Medulla oblongata (tissue), 1 donor: ENCODE measurements around the gene ACTG1.

Experiments
- DNase-seq: peaks from one replicate; pipeline ENCODE4 v3.0.0-alpha.2; 2015; ENCODE audit errors: extremely low spot score

ACTG1 gene

DNA sequence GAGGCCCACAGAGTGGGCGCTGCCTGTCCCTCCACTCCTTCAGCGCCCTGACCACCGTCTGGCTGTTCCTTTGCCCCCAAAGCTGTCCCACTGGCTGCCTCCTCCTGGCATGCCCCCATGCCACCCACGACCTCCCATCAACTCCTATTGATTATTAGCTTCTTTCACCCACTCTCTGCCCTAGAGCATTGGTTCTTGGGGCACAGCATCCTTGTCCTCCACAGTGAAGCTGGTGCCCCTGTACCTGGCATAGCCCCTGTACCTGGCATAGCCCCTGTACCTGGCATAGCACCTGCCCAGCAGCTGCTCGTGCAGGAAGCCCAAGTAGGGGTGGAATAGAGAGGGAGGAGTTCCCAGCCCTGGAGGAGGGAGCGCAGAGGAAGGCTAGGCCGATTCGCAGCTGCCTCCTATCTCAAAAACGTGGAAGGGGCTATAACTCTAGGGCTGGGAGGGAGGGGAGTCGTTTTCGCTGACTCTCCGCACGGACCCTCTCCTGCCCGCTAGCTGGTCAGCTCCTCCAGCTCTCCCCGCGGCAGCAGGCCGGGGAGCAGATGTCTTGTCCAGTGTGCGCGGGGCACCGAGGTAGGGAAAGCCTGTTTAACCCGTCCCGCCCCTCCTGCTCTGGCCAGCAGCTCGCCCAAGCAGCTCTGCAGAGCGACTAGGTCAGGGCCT lies 5.7 kb upstream of the ACTG1 start:
- DNase-seq: no peak

DNA sequence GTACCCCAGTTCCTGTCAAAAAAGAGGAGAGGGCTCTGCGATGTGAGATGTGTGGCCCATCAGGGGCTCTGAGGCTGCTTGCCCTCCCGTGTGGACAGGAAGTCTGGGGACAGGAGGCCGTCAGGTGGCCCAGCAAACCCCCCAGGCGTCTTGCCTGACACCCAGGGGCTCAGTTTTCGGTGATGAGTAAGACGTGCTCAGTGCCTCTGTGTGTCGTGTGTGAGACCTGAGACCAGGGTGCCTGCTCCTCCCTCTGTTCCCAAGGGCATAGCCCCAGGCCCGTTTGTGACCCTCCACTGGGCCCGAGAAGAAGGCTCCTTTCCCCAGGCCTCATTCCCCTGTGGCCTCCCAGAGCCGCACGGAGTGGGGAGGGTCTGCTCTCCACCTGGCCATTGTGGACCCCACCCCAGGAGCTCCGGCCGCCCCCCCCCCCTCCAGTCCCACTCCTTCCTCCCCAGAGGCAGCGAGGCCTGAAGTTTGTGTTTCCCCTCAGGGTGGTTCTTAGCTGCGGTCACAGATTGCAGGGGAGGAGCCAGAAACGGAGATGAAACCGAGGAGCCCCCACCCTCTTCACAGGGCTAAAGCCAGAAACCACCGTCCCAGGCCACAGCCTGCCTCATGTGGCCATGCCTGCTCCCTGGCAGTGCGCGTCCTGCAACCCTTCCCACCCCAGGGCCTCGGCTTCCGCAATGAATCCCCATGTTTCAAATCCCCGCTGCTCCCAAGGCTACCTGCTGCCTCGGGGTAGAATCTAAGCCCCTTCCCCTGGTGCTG lies 4.9 kb upstream of the ACTG1 start:
- DNase-seq: no peak

DNA sequence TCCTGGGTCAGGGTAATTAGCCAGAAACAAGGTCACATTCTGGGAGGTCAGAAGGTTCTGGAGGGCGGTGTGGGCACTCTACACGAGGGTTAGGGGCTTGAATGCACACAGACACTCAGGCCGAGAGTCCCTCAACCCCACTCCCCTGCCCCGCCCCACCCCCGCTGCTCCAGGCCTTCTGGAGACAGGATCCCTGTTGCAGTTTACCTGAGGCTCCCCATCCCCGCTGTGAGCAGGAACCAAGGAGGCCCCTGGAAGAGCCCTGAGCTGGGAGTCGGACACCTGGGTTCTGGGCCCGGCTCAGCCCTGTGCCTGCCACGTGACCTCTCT lies 4.4 kb upstream of the ACTG1 start:
- no peak for DNase-seq

DNA sequence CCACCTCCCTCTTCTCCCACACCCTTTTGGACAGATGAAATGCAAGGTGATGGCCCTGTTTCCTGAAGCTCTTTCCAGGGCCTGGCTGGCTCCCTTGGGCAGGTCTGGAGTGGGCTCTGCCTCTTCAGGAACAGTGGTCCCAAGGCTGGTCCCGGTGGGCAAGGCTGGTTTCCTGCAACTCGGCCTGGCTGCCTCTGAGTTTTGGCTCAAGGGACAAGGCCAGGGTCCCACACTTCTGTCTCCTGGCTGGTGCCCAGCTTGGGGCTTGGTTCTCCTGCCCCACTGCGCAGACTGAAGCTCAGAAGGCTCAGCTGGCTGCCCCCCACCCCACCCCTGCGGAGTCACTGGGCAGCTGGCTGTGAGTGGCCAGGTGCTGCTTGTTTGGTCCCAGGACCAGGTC lies 3.8 kb upstream of the ACTG1 start:
- no peak for DNase-seq

- DNase-seq: no peak
Measured at GRCh38 chr17:81515530-81516041, 3.0 kb upstream of the ACTG1 start.

GRCh38 chr17:81514739-81515529 lies 2.3 kb upstream of the ACTG1 start:
- DNase-seq: peak; percentile 58

- DNase-seq: no peak
Measured at GRCh38 chr17:81514489-81514738, 1.8 kb upstream of the ACTG1 start.

DNA sequence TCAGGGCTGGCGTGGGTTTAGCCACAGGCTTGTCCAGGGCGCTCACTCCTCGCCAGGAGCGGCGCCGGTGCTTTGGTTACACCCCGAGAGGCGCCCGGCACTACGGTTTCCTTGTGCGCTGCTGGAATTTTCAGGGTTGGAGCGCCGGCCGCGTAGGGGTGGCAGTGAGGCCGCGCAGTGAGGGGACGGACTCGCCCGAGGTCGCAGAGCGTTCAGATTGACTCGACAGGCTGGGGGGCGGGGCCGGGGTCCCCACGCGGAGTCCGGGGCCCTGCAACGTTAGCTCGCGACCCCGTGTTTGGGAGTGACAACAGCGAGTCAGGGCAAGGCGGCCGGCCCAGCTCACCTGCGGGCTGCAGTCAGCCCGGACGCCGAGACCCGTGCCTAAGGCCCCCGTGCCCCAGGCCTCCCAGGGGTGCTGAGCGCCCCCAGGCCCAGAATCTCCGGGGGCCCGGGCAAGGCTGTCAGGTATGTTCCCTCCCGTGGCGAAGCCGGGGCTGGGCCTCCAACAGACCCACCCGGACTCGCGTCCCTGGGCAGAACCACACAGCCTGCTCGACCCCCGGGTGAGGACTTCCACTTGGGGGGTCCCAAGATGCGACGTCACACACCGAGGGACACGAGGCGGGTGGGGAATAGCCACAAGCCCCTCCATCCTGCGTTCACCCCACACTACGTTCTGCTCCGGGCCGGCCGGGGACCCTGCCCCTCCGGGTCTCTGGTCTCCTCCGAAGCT lies 1.3 kb upstream of the ACTG1 start:
- peak; percentile 61 for DNase-seq

- DNase-seq: peak; percentile 78
Measured at GRCh38 chr17:81513372-81513752, 763 bp upstream of the ACTG1 start.

- DNase-seq: no peak
Measured at GRCh38 chr17:81511804-81512561, 616 bp downstream of the ACTG1 start.

- peak; percentile 15 for DNase-seq
Measured at GRCh38 chr17:81511554-81511803, 1.1 kb downstream of the ACTG1 start.

- peak; percentile 7 for DNase-seq
Measured at GRCh38 chr17:81510785-81511553, 1.6 kb downstream of the ACTG1 start.

GRCh38 chr17:81509972-81510784 lies 2.4 kb downstream of the ACTG1 start:
- DNase-seq: peak; percentile 22

- peak; percentile 34 for DNase-seq
Measured at GRCh38 chr17:81509207-81509971, 3.2 kb downstream of the ACTG1 start.

- peak; percentile 29 for DNase-seq
Measured at GRCh38 chr17:81508639-81509206, 3.9 kb downstream of the ACTG1 start.

DNA sequence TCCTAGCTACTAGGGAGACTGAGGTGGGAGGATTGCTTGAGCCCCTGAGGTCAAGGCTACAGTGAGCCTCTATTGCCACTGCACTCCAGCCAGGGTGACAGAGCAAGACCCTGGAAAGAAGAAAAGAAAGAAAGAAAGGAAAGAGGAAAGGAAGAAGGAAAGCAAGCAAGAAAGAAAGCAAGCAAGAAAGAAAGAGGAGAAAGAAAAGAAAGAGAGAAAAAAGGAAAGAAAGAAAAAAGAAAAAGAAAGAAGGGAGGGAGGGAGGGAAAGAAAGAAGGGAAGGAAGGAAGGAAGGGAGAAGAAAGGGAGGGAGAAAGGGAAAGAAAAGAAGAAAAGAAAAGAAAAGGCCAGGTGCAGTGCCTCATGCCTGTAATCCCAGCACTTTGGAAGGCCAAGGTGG lies 9.0 kb downstream of the ACTG1 start:
- DNase-seq: no peak

- DNase-seq: no peak
Measured at GRCh38 chr17:81502471-81503017, 10.1 kb downstream of the ACTG1 start.

DNA sequence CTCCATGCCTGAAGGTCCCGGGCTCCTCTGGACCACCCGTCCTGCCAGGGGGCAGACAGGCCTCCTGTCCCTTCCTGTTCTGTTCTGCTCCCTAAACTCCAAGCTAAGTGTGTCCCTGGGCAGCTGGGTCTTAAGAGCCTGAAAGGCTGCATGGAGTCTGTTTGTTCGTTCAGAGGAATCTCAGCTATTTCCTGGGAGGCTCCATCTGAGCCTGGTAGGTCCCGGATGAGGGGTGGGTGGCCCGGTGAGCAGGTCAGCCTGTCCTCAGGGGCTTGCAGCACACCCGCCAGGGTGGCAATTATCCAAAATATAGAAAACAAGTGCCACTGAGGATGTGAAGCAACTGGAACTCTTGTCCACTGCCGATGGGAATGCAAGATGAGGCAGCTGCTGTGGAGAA lies 12.6 kb downstream of the ACTG1 start:
- no peak for DNase-seq

- DNase-seq: no peak
Measured at GRCh38 chr17:81499601-81499970, 13.0 kb downstream of the ACTG1 start.
